LNCAP (cell line): ENCODE data around the gene ADAMTS18.

Experiments
- CTCF ChIP-seq: fragments of 450-650 bp; IDR thresholded peaks from 2 replicates; pipeline ENCODE4 v1.5.1; 2017; ENCODE audit warnings: mild to moderate bottlenecking

ADAMTS18 gene

GRCh38 chr16:77373726-77374125, 61.1 kb downstream of the ADAMTS18 start:
- no peak for TF ChIP-seq CTCF

- no peak for TF ChIP-seq CTCF
Observed at GRCh38 chr16:77364770-77365169, 70.1 kb downstream of the ADAMTS18 start.

- no peak for TF ChIP-seq CTCF
Observed at GRCh38 chr16:77359065-77359502, 75.8 kb downstream of the ADAMTS18 start.

- TF ChIP-seq CTCF, result no peak
Observed at GRCh38 chr16:77353587-77354263, 81.1 kb downstream of the ADAMTS18 start.

- no peak for TF ChIP-seq CTCF
Observed at GRCh38 chr16:77344341-77344740, 90.5 kb downstream of the ADAMTS18 start.

- no peak for TF ChIP-seq CTCF
Observed at GRCh38 chr16:77336637-77337036, 98.2 kb downstream of the ADAMTS18 start.

- TF ChIP-seq CTCF, result no peak
Observed at GRCh38 chr16:77335652-77336234, 99.1 kb downstream of the ADAMTS18 start.
